GM23248 (cell line): Measurements from ENCODE around the gene TAF12.
"Not testable (repeated sequence)": the region's sequence is repeated elsewhere in the genome, so short reads cannot be mapped to it uniquely, and the experiment has no call there.

ENCODE experiments used
- EZH2 ChIP-seq: fragments of 200-600 bp; sonication (generic); IDR thresholded peaks from 2 replicates; pipeline ENCODE4 v1.6.1; 2018; ENCODE audit warnings: antibody characterized with exemption, mild to moderate bottlenecking; ENCODE audit not compliant: insufficient read depth, poor library complexity, severe bottlenecking
- EZH2phosphoT487 ChIP-seq: fragments of 200-600 bp; sonication (generic); IDR thresholded peaks from 2 replicates; pipeline ENCODE4 v1.6.1; 2018; ENCODE audit warnings: antibody characterized with exemption, moderate library complexity, mild to moderate bottlenecking, low read depth; ENCODE audit not compliant: insufficient read depth

GRCh38 chr1:28653870-28654269 is 11.0 kb upstream of the TAF12 start:
- TF ChIP-seq EZH2phosphoT487, EZH2: not testable (repeated sequence)
